H1 (cell line): Measurements from ENCODE around the gene CHCHD6. TPM values are rescaled to one million over a fixed set of nuclear protein-coding genes. Genes with fewer than 3 reads are reported as not detected.

ENCODE experiments used
- CTCF ChIA-PET: fragments of 300-600 bp; sonication (Branson Sonifier 250); formaldehyde crosslinking; loops from one replicate; lab custom pipeline; 2021; ENCODE audit not compliant: partially characterized antibody; lab: Charles Lee
- POLR2A ChIA-PET: fragments of 300-600 bp; sonication (Branson Sonifier 250); formaldehyde crosslinking; loops from one replicate; lab custom pipeline; 2021; ENCODE audit warnings: inconsistent platforms; ENCODE audit not compliant: partially characterized antibody; lab: Charles Lee
- DNase-seq, 2 experiments: peaks; one replicate each; pipeline versions ENCODE4 v3.0.0 to v3.0.0-alpha.2; 2010 to 2022; ENCODE audit warnings: low spot score in 2 of 2, low read depth in 1 of 2, mixed read lengths in 1 of 2
- FAIRE-seq: peaks from 2 replicates; lab custom pipeline; 2011; peaks lifted over from hg19 to GRCh38; lab: Jason Lieb, UNC
- H2AFZ ChIP-seq: 2 replicates; pipeline ENCODE4 v1.8.1; 2012; ENCODE audit warnings: low read length, inconsistent platforms
- H2AK5ac ChIP-seq: 2 replicates; pipeline ENCODE4 v1.6.1; 2013; ENCODE audit warnings: low read depth, low read length
- H2BK120ac ChIP-seq: replicated peaks from 2 replicates; pipeline ENCODE3; 2013; ENCODE audit warnings: low read depth, low read length, inconsistent platforms
- H2BK12ac ChIP-seq: 2 replicates; pipeline ENCODE4 v1.6.1; 2013; ENCODE audit warnings: low read depth, low read length
- H2BK15ac ChIP-seq: 2 replicates; pipeline ENCODE4 v1.6.1; 2013; ENCODE audit warnings: low read length
- H2BK20ac ChIP-seq: 2 replicates; pipeline ENCODE4 v1.6.1; 2013; ENCODE audit warnings: low read length
- H2BK5ac ChIP-seq: 2 replicates; pipeline ENCODE4 v1.6.1; 2013; ENCODE audit warnings: low read depth, low read length
- H3K14ac ChIP-seq: 2 replicates; pipeline ENCODE4 v1.6.1; 2013; ENCODE audit warnings: inconsistent platforms; ENCODE audit not compliant: insufficient read length
- H3K18ac ChIP-seq: 2 replicates; pipeline ENCODE4 v1.6.1; 2013; ENCODE audit warnings: low read length; ENCODE audit errors: extremely low read depth
- H3K23ac ChIP-seq: 2 replicates; pipeline ENCODE4 v1.6.1; 2013; ENCODE audit warnings: inconsistent platforms; ENCODE audit not compliant: insufficient read length
- H3K23me2 ChIP-seq: 2 replicates; pipeline ENCODE4 v1.6.1; 2013; ENCODE audit warnings: low read depth, low read length
- H3K27ac ChIP-seq: 2 replicates; pipeline ENCODE4 v1.6.1; 2011; ENCODE audit warnings: low read depth, low read length, inconsistent platforms
- H3K27me3 ChIP-seq, 4 experiments: replicated peaks in 1 of 4; 1 replicate in 1 of 4; 2 replicates in 3 of 4; pipeline versions ENCODE4 v1.6.1 to v1.8.1; 2011 to 2013; ENCODE audit warnings: low read length in 3 of 4, mild to moderate bottlenecking in 3 of 4, inconsistent platforms in 2 of 4, mixed read lengths in 2 of 4, moderate library complexity in 1 of 4; ENCODE audit not compliant: control insufficient read depth in 3 of 4, insufficient read depth in 3 of 4; ENCODE audit errors: extremely low read depth in 1 of 4
- H3K36me3 ChIP-seq, 4 experiments: 2 replicates each; pipeline versions ENCODE4 v1.6.1 to v1.8.1; 2011 to 2013; ENCODE audit warnings: mild to moderate bottlenecking in 4 of 4, low read length in 3 of 4, moderate library complexity in 2 of 4, control low read depth in 1 of 4, inconsistent platforms in 1 of 4; ENCODE audit not compliant: insufficient read depth in 4 of 4, control insufficient read depth in 2 of 4
- H3K4ac ChIP-seq: replicated peaks from 2 replicates; pipeline ENCODE3; 2013; ENCODE audit warnings: low read length, low read depth, mixed read lengths, inconsistent platforms; ENCODE audit not compliant: insufficient read length
- H3K4me1 ChIP-seq, 4 experiments: replicated peaks in 1 of 4; 1 replicate in 1 of 4; 2 replicates in 3 of 4; pipeline versions ENCODE4 v1.6.1 to v1.8.1; 2011 to 2013; ENCODE audit warnings: low read length in 3 of 4, inconsistent platforms in 2 of 4, mixed read lengths in 1 of 4; ENCODE audit not compliant: insufficient read depth in 4 of 4, control insufficient read depth in 3 of 4
- H3K4me2 ChIP-seq, 2 experiments: 2 replicates each; pipeline versions ENCODE4 v1.6.1 to v1.8.1; 2011 to 2013; ENCODE audit warnings: low read depth in 2 of 2, low read length in 2 of 2, control low read depth in 1 of 2, inconsistent platforms in 1 of 2, mild to moderate bottlenecking in 1 of 2; ENCODE audit not compliant: insufficient read depth in 1 of 2
- H3K4me3 ChIP-seq, 4 experiments: fragments of 200-600, 300-600 bp in 1 of 4; sonication (generic), shearing (Covaris generic), sonication (Bioruptor Twin) in 1 of 4; 2 replicates each; pipeline versions ENCODE4 v1.5.1 to v1.8.1; 2011 to 2016; ENCODE audit warnings: low read length in 4 of 4, low read depth in 3 of 4, control low read depth in 2 of 4, inconsistent platforms in 2 of 4, mild to moderate bottlenecking in 2 of 4, mixed read lengths in 1 of 4, moderate library complexity in 1 of 4; ENCODE audit not compliant: insufficient read depth in 2 of 4; ENCODE audit errors: extremely low read depth in 1 of 4
- H3K56ac ChIP-seq: replicated peaks from 2 replicates; pipeline ENCODE3; 2013; ENCODE audit warnings: low read depth, mild to moderate bottlenecking, mixed read lengths, low read length, inconsistent platforms; ENCODE audit not compliant: insufficient read length
- H3K79me1 ChIP-seq: 2 replicates; pipeline ENCODE4 v1.6.1; 2013; ENCODE audit warnings: low read depth, low read length, control low read depth
- H3K79me2 ChIP-seq, 2 experiments: 2 replicates each; pipeline versions ENCODE4 v1.6.1 to v1.8.1; 2012 to 2013; ENCODE audit warnings: low read length in 2 of 2, mild to moderate bottlenecking in 2 of 2, inconsistent platforms in 1 of 2; ENCODE audit not compliant: insufficient read depth in 2 of 2, control insufficient read depth in 1 of 2
- H3K9ac ChIP-seq, 4 experiments: replicated peaks in 1 of 4; 1 replicate in 1 of 4; 2 replicates in 3 of 4; pipeline versions ENCODE4 v1.6.1 to v1.8.1; 2011 to 2013; ENCODE audit warnings: low read depth in 3 of 4, low read length in 3 of 4, control low read depth in 2 of 4, mild to moderate bottlenecking in 2 of 4, moderate library complexity in 2 of 4, inconsistent platforms in 1 of 4; ENCODE audit errors: extremely low read depth in 1 of 4
- H3K9me3 ChIP-seq, 2 experiments: 2 replicates each; pipeline versions ENCODE4 v1.6.1 to v1.8.1; 2012 to 2013; ENCODE audit warnings: mild to moderate bottlenecking in 2 of 2, moderate library complexity in 2 of 2, control low read depth in 1 of 2, inconsistent platforms in 1 of 2, low read depth in 1 of 2, low read length in 1 of 2, mixed read lengths in 1 of 2; ENCODE audit not compliant: insufficient read depth in 2 of 2
- H4K20me1 ChIP-seq, 2 experiments: replicated peaks in 1 of 2; 2 replicates each; pipeline versions ENCODE3 to v1.8.1; 2011 to 2013; ENCODE audit warnings: inconsistent platforms in 2 of 2, low read length in 2 of 2, mild to moderate bottlenecking in 1 of 2; ENCODE audit not compliant: insufficient read depth in 2 of 2, control insufficient read depth in 1 of 2
- H4K5ac ChIP-seq: 2 replicates; pipeline ENCODE4 v1.6.1; 2013; ENCODE audit warnings: low read length, low read depth, mixed read lengths, inconsistent platforms; ENCODE audit not compliant: insufficient read length
- H4K8ac ChIP-seq: 2 replicates; pipeline ENCODE4 v1.8.0; 2013; ENCODE audit warnings: mild to moderate bottlenecking, moderate library complexity, low read length, inconsistent platforms; ENCODE audit not compliant: insufficient read depth; ENCODE audit errors: extremely low read depth
- H4K91ac ChIP-seq: replicated peaks from 2 replicates; pipeline ENCODE3; 2013; ENCODE audit warnings: low read length, mixed read lengths, inconsistent platforms; ENCODE audit not compliant: insufficient read length
- BACH1 ChIP-seq: IDR thresholded peaks from 2 replicates; pipeline ENCODE4 v1.6.1; 2012; ENCODE audit warnings: low read length, improper control_type of control experiment
- CBX8 ChIP-seq: fragments of 300-800, 300-1000 bp; sonication (generic); IDR thresholded peaks from 2 replicates; pipeline ENCODE4 v1.7.1; 2016; ENCODE audit warnings: low read depth, low read length, borderline replicate concordance
- CREB1 ChIP-seq: IDR thresholded peaks from 2 replicates; pipeline ENCODE4 v1.6.1; 2012; ENCODE audit warnings: inconsistent platforms
- NRF1 ChIP-seq: IDR thresholded peaks from 2 replicates; pipeline ENCODE4 v1.6.1; 2011; ENCODE audit warnings: mild to moderate bottlenecking, low read depth, low read length, improper control_type of control experiment
- POU5F1 ChIP-seq: IDR thresholded peaks from 2 replicates; pipeline ENCODE4 v1.6.1; 2011; ENCODE audit warnings: low read depth, mild to moderate bottlenecking, low read length, moderate library complexity
- RBBP5 ChIP-seq: IDR thresholded peaks from 2 replicates; pipeline ENCODE4 v1.7.1; 2012; ENCODE audit warnings: low read depth, mild to moderate bottlenecking, inconsistent platforms, low read length, moderate library complexity, borderline replicate concordance
- SIN3A ChIP-seq, 2 experiments: IDR thresholded peaks in 1 of 2; conservative IDR thresholded peaks in 1 of 2; 2 replicates each; pipeline ENCODE4 v1.6.1; 2011 to 2012; ENCODE audit warnings: low read length in 2 of 2, improper control_type of control experiment in 1 of 2, low read depth in 1 of 2, mild to moderate bottlenecking in 1 of 2
- SIRT6 ChIP-seq: IDR thresholded peaks from one replicate; pipeline ENCODE4 v1.7.1; 2012; ENCODE audit warnings: low read length, inconsistent platforms
- TAF7 ChIP-seq: optimal IDR thresholded peaks from 2 replicates; pipeline ENCODE3; 2011; ENCODE audit warnings: low read depth, mild to moderate bottlenecking, inconsistent platforms, low read length, moderate library complexity, borderline replicate concordance
- TBP ChIP-seq: IDR thresholded peaks from 2 replicates; pipeline ENCODE4 v1.6.1; 2011; ENCODE audit warnings: low read depth, low read length, improper control_type of control experiment
- TCF12 ChIP-seq: IDR thresholded peaks from 2 replicates; pipeline ENCODE4 v1.6.1; 2011; ENCODE audit warnings: low read depth, mild to moderate bottlenecking, low read length
- USF2 ChIP-seq: IDR thresholded peaks from 2 replicates; pipeline ENCODE4 v1.6.1; 2011; ENCODE audit warnings: low read length, improper control_type of control experiment
- WGBS, 2 experiments: shearing (Covaris generic) in 1 of 2; methylation state at CpG; one replicate each; pipeline versions ENCODE4 v1.1.6 to v1.1.7; 2013 to 2015; ENCODE audit warnings: low lambda C conversion rate in 2 of 2, mixed read lengths in 2 of 2, inconsistent platforms in 1 of 2, low coverage in 1 of 2, missing lambda C conversion rate in 1 of 2; ENCODE audit not compliant: insufficient replicate concordance in 2 of 2, insufficient coverage in 1 of 2, insufficient read length in 1 of 2; ENCODE audit errors: extremely low coverage in 1 of 2, missing lambda C conversion rate in 1 of 2; 5-methylcytosine and 5-hydroxymethylcytosine counted together
- polyA plus RNA-seq, 7 experiments: library from polyadenylated mRNA; depleted of rRNA in 3 of 7; stranded (reverse) in 5 of 7; unstranded in 2 of 7; fragments of >200 nt in 5 of 7; fragments of 200-250 nt in 2 of 7; gene quantifications; 1 replicate in 5 of 7; 2 replicates in 1 of 7; 4 replicates in 1 of 7; pipeline versions ENCODE4 v1.2.1 to v1.2.3, GENCODE V29; 2011 to 2013; ENCODE audit warnings: missing spikeins in 2 of 7, mixed read lengths in 2 of 7
- total RNA-seq: library from RNA; stranded (reverse); fragmentation: NEBNext Ultra II Directional; extraction: Animal tissue kit (Norgen Biotek cat#: 25700); gene quantifications from 2 replicates; pipeline ENCODE4 v1.2.1, GENCODE V29; 2021

CHCHD6 gene
- total and polyA plus RNA-seq, 2 of the 8 experiments (the other 6 are each of a cell fraction or from before 2014, with no cell fraction given) = 32.4 to 37.6 TPM

GRCh38 chr3:126912491-126913195, 208.6 kb downstream of the CHCHD6 start:
- no peaks in the 10 kb centered on the region for H4K20me1 ChIP-seq
- no peak for DNase-seq
- no peak overlapping the region for H2BK20ac ChIP-seq
- H3K4me1 ChIP-seq = no peaks in the 10 kb centered on the region; a peak in 1 of 7 replicates
- no peaks in the 10 kb centered on the region for H3K27me3 ChIP-seq
- ChIA-PET POLR2A (no interaction called here), CTCF (interaction anchor here (0.6 to 1.6 kb wide), 6 partner anchors 12 to 233 kb away, joined by 3 to 4 read pairs (median 4); no protein-coding TSS in a partner anchor)
- H3K23ac ChIP-seq = no peak overlapping the region
- H3K4ac ChIP-seq = no peak overlapping the region
- no peaks in the 10 kb centered on the region for H3K23me2 ChIP-seq
- H3K56ac ChIP-seq = no peak overlapping the region
- H2AK5ac ChIP-seq = 0 out of 2 replicates have a peak overlapping the region, but pooled peaks have one; percentile 24
- H3K4me2 ChIP-seq = no peak overlapping the region
- H4K8ac ChIP-seq = 0 out of 2 replicates have a peak overlapping the region, but pooled peaks have one; percentile 63
- H3K79me2 ChIP-seq = no peaks in the 10 kb centered on the region
- no peak overlapping the region for H4K5ac ChIP-seq
- no peak for FAIRE-seq
- H2BK5ac ChIP-seq = no peak overlapping the region
- no peak overlapping the region for H3K9ac ChIP-seq
- 89% methylated on average over 12 of the region's 12 CpGs; no CpG with 5 or more reads in 1 of the 2 experiments for WGBS, 2 experiments
- no peak overlapping the region for H3K14ac ChIP-seq
- no peak overlapping the region for H2BK12ac ChIP-seq
- no peak overlapping the region for H2BK15ac ChIP-seq
- no peak overlapping the region for H2AFZ ChIP-seq
- no peak overlapping the region for H3K18ac ChIP-seq
- H4K91ac ChIP-seq = no peak overlapping the region
- no peak overlapping the region for H3K27ac ChIP-seq
- H2BK120ac ChIP-seq = no peak overlapping the region
- no peaks in the 10 kb centered on the region for H3K36me3 ChIP-seq
- no peaks in the 10 kb centered on the region; the same call in 1 of the 2 replicates for H3K79me1 ChIP-seq
- no peaks in the 10 kb centered on the region for H3K9me3 ChIP-seq
- no peak overlapping the region for H3K4me3 ChIP-seq
- TF ChIP-seq TBP (no peak), TCF12 (no peak), SIN3A (conservative IDR thresholded peaks at IDR 0.05 in 1 of 2, IDR thresholded peaks at IDR 0.05 in 1 of 2; ENCODE audit: low read depth in 1 of 2, low read length in 2 of 2) (no peak), POU5F1 (no peak), BACH1 (no peak), RBBP5 (no peak), USF2 (no peak), NRF1 (no peak), CREB1 (no peak), SIRT6 (no peak), TAF7 (no peak), CBX8 (no peak)
